ENCODE results near the gene ACOXL.
A peak's percentile ranks its signal among the peaks of the same experiment; 100 is the strongest.
"Not testable (repeated sequence)": the region's sequence is repeated elsewhere in the genome, so short reads cannot be mapped to it uniquely, and the experiment has no call there.

The ACOXL gene

DNA sequence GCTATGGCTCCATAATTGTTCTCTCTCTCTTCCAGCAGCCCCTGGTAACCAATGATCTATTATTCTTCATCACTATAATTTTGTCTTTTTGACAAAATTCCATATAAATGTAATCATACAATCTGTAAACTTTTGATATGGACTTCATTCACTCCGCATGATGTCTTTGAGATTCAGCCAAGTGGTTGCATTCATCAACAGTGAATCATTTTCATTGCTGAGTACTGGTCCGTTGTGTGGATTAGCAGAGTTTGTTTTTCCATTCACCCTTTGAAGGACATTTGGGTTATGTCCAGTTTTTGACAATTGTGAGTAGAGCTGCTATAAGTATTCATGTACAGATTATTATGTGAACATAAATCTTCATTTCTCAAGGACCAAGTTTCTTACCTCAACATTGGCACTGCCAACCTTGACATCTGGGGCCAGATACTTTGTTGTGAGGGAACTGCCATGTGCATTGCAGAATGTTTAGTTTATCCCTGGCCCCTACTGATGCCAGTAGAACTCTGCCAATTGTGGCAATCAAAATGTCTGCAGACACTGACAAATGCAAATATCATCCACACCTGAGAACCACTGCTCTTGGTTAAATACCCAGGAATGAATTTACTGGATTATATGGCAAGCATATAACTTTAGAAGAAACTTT, 340.0 kb downstream of the ACOXL start:
- DNase-seq, result no peak

DNA sequence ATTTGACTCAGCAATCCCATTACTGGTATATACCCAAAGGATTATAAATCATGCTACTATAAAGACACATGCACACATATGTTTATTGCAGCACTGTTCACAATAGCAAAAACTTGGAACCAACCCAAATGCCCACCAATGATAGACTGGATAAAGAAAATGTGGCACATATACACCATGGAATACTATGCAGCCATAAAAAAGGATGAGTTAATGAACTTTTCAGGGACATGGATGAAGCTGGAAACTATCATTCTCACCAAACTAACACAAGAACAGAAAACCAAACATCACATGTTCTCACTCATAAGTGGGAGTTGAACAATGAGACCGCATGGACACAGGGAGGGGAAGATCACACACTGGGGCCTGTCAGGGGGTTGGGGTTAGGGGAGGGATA, 350.3 kb downstream of the ACOXL start:
- DNase-seq, result not testable (repeated sequence)

GRCh38 chr2:111091811-111092211, 359.4 kb downstream of the ACOXL start:
- no peak for DNase-seq

DNA sequence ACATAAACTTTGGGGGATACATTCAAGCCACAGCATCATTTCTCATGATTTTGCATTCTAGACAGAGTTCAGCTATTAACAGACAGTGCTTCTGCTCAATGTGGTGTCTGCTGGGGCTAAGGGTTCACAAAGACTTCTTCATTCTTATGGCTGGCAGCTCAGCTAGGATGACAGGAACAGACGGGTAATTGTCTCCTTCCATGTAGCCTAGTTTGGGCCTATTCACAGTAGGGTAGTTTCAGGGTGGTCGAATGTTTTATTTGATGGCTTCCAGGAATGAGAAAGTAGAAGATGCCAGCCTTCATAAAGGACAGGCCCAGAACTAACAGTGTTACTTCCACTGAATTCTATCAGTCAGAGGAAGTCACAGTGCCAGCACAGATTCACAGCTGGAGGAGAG, 362.3 kb downstream of the ACOXL start:
- DNase-seq, result no peak

DNA sequence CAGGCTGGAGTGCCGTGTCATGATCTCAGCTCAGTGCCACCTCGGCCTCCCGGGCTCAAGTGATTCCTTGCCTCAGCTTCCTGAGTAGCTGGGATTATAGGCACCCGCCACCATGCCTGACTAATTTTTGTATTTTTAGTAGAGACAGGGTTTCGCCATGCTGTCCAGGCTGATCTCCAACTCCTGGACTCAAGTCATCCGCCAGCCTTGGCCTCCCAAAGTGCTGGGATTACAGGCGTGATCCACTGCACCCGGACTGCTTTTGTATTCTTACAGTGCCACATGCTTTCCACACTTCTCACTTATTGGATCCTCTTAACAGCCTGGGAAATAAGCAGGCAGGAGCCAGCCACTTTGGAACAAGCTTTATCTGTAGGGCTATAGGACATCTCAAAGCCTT, 363.1 kb downstream of the ACOXL start:
- DNase-seq, result no peak

- no peak for DNase-seq
Measured at GRCh38 chr2:111099402-111099801, 367.0 kb downstream of the ACOXL start.

GRCh38 chr2:111100087-111100764, 367.9 kb downstream of the ACOXL start:
- DNase-seq, result no peak

- DNase-seq, result no peak
Measured at GRCh38 chr2:111100765-111101162, 368.4 kb downstream of the ACOXL start.

- no peak for DNase-seq
Measured at GRCh38 chr2:111101592-111101991, 369.2 kb downstream of the ACOXL start.

- no peak for DNase-seq
Measured at GRCh38 chr2:111102216-111102615, 369.8 kb downstream of the ACOXL start.

DNA sequence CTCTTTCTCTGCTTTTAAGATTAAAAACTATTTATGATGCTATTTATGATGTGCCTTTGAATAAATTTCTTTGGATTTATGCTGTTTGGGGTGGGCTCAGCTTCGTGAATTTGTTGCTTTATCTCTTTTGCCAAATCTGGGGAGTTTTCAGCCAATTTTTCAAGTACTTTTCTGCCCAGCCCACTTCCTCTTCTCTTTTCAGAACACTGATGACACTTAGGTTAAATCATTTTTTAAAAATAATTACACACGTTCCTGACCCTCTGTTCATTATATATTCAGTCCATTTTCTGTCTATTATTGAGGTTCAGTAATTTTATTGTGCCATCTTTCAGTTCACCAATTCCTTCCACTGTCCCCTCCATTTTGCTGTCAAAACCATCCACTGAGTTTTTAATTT, 373.6 kb downstream of the ACOXL start:
- DNase-seq, result no peak

GRCh38 chr2:111106706-111107105, 374.3 kb downstream of the ACOXL start:
- no peak for DNase-seq

- DNase-seq, result no peak
Measured at GRCh38 chr2:111108745-111109271, 376.4 kb downstream of the ACOXL start.

GRCh38 chr2:111111101-111111755, 378.9 kb downstream of the ACOXL start:
- no peak for DNase-seq

DNA sequence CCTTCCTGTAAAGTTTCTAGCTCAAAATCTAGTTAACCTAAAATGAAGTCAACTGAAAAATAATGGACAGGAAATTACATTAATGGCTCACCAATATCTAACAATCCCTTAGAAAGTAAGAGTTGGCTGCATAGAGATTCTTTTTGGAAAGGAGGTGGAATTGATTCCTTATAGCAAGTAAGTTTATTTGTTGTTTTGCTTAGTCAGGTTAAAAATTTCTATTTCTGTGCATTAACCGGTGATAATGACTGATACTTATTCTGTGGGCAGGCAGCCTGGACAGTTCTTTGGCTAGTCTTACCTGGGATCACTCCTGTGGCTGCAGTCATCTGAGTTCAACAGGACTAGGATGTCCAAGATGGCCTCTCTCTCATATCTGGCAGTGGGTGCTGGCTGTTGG, 381.5 kb downstream of the ACOXL start:
- DNase-seq, result no peak

GRCh38 chr2:111116011-111116746, 383.8 kb downstream of the ACOXL start:
- no peak for DNase-seq

DNA sequence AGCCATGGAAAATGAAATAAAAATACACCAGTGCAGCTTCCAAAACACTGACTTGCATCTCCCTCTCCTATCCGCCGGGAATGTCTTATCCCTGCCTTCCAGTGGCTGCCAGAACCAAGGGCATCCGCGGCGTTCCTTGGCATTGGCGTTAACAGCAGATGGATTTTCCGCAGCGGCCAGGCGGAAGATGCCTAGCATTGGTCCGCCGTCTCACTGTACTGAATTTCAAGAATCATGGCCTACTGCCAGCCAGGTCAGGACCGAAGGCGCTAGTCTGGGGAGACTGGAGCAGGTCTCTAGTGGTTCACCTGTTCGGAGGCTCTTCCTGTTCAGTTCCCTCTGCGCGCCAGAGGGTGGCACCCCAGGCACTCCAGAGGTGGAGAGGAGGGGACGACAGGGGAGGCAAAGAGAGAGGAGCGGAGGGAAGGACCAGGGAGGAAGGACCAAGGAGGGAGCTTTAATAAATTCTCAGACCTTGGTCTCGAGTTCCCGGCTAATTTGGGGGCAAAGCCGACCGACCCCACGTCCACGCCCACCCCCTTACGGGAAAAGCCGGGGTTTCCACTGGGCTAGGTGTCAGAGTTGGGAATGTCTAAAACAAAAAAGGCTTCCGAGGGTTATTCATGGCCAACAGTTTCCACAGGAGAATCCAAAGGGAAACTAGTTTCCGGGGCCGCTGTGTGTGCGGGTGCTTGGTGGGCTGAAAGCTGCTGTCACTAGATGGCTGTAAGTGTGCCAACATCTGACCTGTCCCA, 384.6 kb downstream of the ACOXL start:
- DNase-seq, result peak; percentile 82

DNA sequence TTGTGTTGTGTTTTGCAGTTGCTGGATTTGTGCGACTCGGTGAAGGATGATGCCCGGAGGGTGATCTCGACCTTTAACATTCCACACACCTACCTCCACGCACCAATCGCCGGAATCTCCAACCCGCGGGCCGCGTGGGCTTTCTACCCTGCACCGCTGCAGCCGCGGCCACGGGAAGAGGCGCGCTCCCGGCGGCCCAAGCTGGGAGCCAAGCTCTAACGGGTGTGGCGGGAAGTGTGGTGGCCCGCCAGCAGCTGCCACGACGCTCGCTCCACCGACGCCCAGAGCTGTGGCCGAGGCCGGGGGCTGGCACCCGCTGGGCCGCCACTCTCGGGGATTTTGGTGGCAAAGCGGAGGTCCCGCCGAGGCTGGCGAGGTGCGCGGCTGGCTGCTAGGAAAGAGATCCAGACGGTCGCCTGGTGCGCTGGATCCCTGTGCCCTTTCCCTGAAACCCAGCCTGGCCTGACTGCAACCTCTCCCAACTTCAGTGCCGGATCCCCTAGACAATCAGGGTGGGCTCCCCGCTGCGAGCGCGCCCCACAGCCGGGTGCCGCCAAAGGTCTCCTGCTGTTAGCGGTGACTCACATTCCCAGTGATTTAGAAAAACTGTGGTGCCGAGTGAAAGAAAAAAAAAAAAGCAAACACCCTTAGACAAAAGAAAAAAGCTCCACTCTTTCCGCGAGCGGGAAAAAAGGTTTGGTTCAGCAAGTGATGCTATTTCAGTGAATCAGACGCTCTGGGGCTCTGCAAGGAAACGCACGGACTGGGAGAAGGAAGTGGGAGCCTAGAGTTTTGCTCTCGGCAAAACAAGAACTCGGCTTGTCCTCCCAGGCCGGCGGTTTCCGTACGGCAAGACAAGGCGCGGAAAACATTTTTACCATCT, 385.5 kb downstream of the ACOXL start:
- DNase-seq, result no peak

GRCh38 chr2:111118481-111118980, 386.2 kb downstream of the ACOXL start:
- DNase-seq, result no peak

DNA sequence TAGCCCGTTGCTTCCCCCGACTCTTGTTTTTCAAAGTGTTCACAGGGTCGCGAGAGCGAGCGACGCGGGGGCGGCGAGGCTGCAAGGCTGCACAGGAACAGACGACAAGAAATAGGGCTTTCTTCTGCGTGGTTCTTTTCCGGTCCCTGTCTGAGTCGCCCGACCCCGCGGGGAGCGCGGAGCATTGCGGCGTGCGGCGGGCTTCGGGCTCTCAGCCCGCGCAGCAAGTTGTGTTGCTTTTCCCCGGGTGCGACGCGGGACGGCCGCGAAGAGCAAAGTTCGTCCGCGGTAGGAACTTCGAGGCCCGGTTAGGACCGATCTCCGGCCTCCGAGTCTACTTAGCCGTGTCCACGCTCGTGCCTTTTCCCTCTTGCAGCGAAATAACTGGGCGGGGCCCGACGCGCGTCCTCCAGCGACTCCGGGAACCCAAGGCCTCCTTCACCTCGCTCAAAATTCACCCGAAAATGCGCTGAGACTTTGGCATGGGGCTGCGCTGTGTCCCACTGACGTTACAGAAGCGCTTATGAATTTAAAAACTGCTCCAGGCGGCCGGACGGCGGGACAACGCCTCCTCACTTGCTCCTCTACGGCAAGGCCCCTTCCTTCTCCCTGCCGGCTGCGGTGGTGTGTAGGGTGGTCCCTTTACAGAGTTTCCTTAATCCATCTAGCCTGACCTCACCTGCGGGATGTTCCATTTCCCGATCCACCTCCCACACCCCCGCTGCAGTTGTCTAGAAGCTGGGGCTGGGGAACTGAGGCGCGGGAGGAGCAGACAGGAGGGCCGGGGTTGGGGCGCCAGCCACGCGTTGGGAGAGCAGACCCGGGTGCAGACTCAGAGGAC, 386.8 kb downstream of the ACOXL start:
- DNase-seq, result no peak
